NCI-H748 (cell line): ENCODE measurements around the gene VEGFC.

Experiments used
- DNase-seq: peaks from one replicate; lab custom pipeline; 2025; ENCODE audit not compliant: unreplicated experiment; lab: John Stamatoyannopoulos, UW

VEGFC gene

GRCh38 chr4:176762661-176763308 is 29.9 kb downstream of the VEGFC start:
- DNase-seq, result no peak

- DNase-seq, result no peak
These were observed 30.9 kb downstream of the VEGFC start for GRCh38 chr4:176761872-176762271.

- no peak for DNase-seq
These were observed 32.3 kb downstream of the VEGFC start for GRCh38 chr4:176760471-176760870.

GRCh38 chr4:176758731-176759130 is 34.0 kb downstream of the VEGFC start:
- no peak for DNase-seq

GRCh38 chr4:176758323-176758722 is 34.4 kb downstream of the VEGFC start:
- no peak for DNase-seq

GRCh38 chr4:176755613-176756012 is 37.1 kb downstream of the VEGFC start:
- no peak for DNase-seq

GRCh38 chr4:176755001-176755400 is 37.7 kb downstream of the VEGFC start:
- DNase-seq, result no peak

- no peak for DNase-seq
These were observed 39.7 kb downstream of the VEGFC start for GRCh38 chr4:176753049-176753448.

GRCh38 chr4:176752191-176752749 is 40.5 kb downstream of the VEGFC start:
- DNase-seq, result no peak

- no peak for DNase-seq
These were observed 41.7 kb downstream of the VEGFC start for GRCh38 chr4:176751061-176751460.

- DNase-seq, result no peak
These were observed 45.9 kb downstream of the VEGFC start for GRCh38 chr4:176746846-176747245.

GRCh38 chr4:176745902-176746301 is 46.8 kb downstream of the VEGFC start:
- DNase-seq, result no peak

- no peak for DNase-seq
These were observed 48.6 kb downstream of the VEGFC start for GRCh38 chr4:176744091-176744490.

GRCh38 chr4:176742211-176742610 is 50.5 kb downstream of the VEGFC start:
- no peak for DNase-seq

- no peak for DNase-seq
These were observed 51.5 kb downstream of the VEGFC start for GRCh38 chr4:176741253-176741652.

- no peak for DNase-seq
These were observed 57.4 kb downstream of the VEGFC start for GRCh38 chr4:176735300-176735699.

GRCh38 chr4:176734461-176734860 is 58.3 kb downstream of the VEGFC start:
- no peak for DNase-seq

GRCh38 chr4:176729489-176729888 is 63.2 kb downstream of the VEGFC start:
- no peak for DNase-seq

- no peak for DNase-seq
These were observed 65.9 kb downstream of the VEGFC start for GRCh38 chr4:176726803-176727202.

- no peak for DNase-seq
These were observed 71.3 kb downstream of the VEGFC start for GRCh38 chr4:176721459-176721858.

- no peak for DNase-seq
These were observed 73.8 kb downstream of the VEGFC start for GRCh38 chr4:176718881-176719280.

GRCh38 chr4:176717237-176717636 is 75.5 kb downstream of the VEGFC start:
- no peak for DNase-seq

- no peak for DNase-seq
These were observed 83.3 kb downstream of the VEGFC start for GRCh38 chr4:176709417-176709816.
